COLO668 (cell line): ENCODE measurements around the gene MYO3B.
"Not testable (repeated sequence)": the region's sequence is repeated elsewhere in the genome, so short reads cannot be mapped to it uniquely, and the experiment has no call there.

Source experiments
- DNase-seq: peaks from one replicate; lab custom pipeline; 2025; ENCODE audit not compliant: unreplicated experiment; lab: John Stamatoyannopoulos, UW

Gene MYO3B

DNA sequence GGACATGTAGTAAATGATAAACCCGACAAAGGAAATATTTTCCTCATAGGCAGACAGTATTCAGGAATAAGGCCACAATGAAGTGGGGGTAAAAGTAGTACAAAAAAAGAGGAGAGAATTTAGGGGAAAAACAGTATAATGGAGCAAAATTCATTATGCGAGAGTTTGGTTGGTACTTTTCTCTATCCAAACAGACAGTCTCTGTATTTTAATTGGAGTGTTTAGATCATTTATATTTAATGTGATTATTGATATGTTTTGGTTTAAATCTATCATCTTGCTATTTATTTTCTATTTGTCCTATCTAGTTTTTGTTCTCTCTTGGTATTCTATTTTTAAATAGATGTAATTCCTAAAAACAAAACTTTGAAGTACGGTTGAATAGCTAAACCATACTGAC lies 366.9 kb downstream of the MYO3B start:
- no peak for DNase-seq

GRCh38 chr2:170548304-170548703 lies 370.4 kb downstream of the MYO3B start:
- DNase-seq, result no peak

- no peak for DNase-seq
Measured at GRCh38 chr2:170550501-170550900, 372.6 kb downstream of the MYO3B start.

- DNase-seq, result not testable (repeated sequence)
Measured at GRCh38 chr2:170551899-170552298, 374.0 kb downstream of the MYO3B start.

GRCh38 chr2:170553748-170554147 lies 375.8 kb downstream of the MYO3B start:
- DNase-seq, result no peak

DNA sequence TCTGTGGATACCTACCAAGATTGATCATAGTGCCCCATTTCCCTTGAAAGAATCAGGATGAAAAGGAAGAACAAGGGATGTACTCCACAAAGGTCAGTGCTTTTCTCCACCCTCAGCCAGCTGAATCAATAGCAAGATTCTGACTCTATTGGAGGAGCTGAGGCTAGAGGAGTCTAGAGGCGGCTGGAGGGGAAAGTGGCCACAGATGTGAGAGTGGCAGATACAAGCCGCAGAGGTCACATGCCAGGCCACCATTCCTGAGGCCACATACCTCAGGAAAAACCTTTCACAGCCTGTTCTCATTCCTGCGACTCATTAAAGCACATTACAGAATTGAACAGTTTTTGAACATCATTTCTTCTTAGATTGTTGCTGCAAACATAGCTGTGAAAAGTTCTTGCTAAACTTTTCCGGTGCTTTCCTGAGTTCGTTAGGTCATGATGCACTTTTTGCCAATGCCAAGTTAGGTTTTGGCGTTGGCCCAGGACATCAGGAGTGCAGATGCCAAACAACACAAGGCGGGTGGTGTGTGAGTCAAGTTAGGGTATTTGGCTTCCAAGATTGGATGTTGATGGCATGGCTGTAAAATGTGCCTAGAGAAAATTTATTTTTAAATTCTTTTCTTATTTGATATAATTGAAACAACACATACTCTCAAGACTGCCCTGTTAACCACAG lies 376.5 kb downstream of the MYO3B start:
- no peak for DNase-seq

- DNase-seq, result no peak
Measured at GRCh38 chr2:170562928-170563327, 385.0 kb downstream of the MYO3B start.

- no peak for DNase-seq
Measured at GRCh38 chr2:170563401-170563800, 385.5 kb downstream of the MYO3B start.

DNA sequence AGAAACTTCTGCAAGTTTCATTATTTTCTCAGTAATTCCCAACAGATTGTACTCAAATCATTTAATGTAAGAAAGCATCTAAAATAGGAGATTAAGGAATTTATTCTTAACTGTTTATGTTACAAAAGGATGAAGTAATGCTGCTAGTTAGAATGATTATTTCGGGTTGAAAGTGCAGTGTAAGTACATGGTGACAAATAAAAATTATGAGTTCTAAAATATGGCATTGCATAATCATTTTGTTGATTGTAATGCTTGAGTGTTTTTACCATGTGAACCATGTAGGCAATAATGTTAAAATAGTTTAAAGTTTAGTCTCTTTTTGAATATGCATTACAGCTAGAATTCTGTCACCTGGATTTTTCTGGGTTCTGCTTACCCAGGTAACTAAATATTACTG lies 388.2 kb downstream of the MYO3B start:
- DNase-seq, result no peak

DNA sequence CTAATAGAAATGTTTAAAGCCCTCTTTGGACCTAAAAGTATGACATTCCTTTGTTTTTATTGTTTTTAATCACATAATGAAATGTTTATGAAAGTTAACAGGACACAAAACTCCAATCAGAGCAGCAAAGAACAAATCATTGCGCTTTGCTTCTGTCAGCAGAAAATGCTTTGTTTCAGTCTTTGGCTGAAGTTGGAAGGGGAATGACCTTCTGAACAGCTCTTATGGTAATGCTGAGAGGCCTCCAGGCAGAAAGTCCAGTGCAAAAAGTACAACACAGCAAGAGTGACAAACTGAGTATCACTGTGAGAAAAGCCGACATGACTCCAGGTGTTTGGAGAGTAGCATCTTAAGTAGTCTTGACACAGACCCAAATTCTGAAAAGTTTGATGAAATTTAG lies 389.5 kb downstream of the MYO3B start:
- DNase-seq, result no peak

DNA sequence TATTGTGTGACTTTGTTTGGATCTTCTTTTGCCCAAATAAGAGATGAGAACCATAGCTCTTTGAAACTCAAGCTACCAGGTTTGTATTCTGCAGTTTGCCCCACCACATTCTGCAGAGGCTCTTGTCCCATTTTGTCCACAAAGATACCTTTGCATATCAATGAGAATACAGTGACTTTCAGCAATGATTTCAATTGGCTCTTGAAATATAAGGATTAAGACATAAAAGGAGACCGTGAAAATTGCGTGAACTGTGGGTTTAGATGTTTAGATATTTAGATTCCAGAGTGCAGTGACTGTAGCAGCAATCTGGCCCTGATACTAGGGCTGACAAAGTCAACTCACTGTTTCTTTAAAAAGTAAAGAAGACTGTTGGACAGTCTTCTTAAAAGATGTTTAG lies 390.6 kb downstream of the MYO3B start:
- DNase-seq, result no peak

GRCh38 chr2:170571612-170572011 lies 393.7 kb downstream of the MYO3B start:
- no peak for DNase-seq

GRCh38 chr2:170573671-170574070 lies 395.7 kb downstream of the MYO3B start:
- no peak for DNase-seq

DNA sequence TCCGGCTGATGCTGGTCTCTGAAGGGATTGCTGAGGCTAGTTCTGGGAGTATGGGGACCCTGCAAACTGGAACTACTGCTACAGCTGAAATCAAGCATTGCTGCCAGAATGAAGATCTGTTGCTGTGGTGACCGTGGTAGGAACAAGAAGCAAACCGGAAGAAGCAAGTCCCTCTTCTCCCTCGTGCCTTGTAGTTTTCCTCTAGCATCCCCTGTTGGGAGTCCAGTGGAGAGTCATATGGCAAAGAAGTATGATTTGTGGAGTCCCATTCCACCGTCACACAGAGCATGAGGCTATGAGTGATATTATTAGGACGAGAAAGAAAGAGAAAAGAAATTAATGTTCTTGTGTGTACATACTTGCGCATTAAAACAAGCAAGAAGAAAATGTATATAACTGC lies 398.3 kb downstream of the MYO3B start:
- DNase-seq, result no peak

GRCh38 chr2:170577356-170577755 lies 399.4 kb downstream of the MYO3B start:
- DNase-seq, result no peak

- no peak for DNase-seq
Measured at GRCh38 chr2:170578606-170579005, 400.7 kb downstream of the MYO3B start.

DNA sequence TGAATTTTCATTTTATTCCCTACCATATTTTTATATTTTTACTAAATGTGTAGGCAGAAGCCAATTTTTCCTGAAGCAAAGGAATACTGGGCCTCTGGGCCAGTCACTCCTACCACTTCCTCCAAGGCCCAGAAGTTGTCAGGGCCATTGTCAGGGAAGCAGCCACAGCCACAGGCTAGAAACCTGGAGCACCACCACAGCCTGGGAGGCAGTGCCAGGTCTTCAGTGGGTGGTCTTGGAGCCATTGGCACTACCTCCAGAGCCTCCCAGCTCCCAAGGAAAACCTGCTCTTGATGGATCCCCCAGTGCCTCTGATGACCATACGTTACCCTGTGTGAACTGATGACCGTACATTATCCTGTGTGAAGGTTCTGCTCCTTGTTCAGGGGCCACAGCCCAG lies 401.6 kb downstream of the MYO3B start:
- no peak for DNase-seq

DNA sequence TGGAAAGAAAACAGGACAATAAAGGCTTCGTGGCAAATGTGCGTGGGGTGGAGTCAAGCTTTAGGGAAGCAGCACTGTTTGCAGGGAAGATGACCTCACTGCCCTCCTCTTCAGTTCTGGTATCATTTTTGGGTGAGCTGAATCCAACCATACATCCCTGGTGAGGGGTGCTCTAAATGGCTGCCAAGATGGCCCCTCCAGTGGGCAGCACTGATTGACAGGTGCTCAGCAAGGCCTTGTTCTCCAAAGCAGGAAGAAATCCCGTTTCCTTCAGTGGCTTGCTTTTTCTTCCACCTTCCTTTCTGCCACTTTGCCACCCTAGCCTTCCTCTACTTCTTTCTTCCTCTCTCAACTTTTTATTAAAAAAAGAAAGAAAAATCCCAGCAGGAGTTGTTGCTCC lies 404.4 kb downstream of the MYO3B start:
- no peak for DNase-seq

GRCh38 chr2:170582751-170583463 lies 405.0 kb downstream of the MYO3B start:
- no peak for DNase-seq

DNA sequence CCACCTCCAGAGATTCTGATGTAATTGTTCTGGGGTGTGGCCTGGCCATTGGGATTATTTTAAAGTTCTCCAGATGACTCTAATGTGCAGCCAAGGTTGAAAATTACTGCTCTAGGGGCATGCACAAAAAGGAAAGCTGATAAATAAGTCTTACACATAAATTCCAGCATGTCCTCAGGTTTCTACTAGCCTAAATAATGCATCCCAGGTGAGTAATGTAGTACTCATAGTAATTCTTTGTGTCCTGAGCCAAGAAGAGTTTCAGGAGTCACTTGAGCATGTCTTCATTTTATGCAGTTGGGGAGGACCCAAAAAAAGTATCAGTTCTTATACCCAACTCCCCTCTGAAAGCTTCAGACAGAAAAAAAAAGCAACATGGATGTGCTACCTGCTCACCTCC lies 407.1 kb downstream of the MYO3B start:
- DNase-seq, result no peak

DNA sequence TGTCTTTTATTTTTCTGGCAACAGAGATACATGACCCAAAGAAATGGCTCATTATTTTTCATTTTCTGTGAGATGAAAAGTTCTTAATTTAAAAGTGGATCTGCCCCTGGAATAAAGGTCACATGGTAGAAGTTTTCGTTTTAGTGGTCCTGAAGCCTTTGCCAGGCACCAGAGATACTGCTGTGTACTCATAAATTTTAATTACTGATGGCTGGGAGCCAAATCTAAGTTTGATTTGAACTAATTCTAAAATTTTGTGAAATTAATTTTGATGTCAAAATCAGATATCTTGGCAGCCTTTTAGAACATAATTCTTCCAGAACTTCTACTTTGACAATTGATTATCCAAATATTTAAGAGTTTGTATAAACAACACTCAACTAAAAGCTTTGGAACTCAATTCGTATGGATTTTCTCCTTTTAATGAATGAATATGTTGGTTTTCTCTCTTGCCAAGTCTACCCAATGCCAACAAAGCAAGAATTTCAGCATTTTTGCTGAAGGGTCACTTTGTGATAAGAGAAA lies 408.7 kb downstream of the MYO3B start:
- DNase-seq, result no peak

- no peak for DNase-seq
Measured at GRCh38 chr2:170587117-170587516, 409.2 kb downstream of the MYO3B start.

DNA sequence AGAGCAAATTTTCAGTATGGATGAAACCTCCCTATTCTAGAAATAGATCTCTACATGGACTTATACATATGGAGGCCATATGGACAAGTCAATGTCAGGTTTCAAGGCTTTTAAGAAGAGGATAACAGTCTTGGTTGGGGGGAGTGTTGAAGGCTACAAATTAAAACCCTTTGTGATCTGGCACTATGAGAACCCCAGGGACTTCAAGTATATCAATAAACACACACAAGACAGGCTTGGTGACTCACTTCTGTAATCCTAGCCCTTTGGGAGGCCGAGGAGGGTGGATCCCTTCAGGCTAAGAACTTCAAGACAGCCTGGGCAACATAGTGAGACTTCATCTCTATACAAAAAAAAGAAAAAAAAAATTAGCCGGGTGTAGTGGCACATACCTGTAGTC lies 410.0 kb downstream of the MYO3B start:
- DNase-seq, result no peak
